HepG2 (cell line): ENCODE measurements around the gene TBC1D16. TPM values are rescaled to one million over a fixed set of nuclear protein-coding genes. Genes with fewer than 3 reads are reported as not detected.
A peak's percentile ranks its signal among the peaks of the same experiment; 100 is the strongest.

ENCODE experiments used
- HNRNPUL1 ChIP-seq: fragments of 200-400 bp; formaldehyde crosslinking; IDR thresholded peaks from 2 replicates; pipeline ENCODE4 v1.6.1; 2017; ENCODE audit warnings: low read depth, mild to moderate bottlenecking, low read length, moderate library complexity
- KLF15 ChIP-seq: sonication (generic); formaldehyde crosslinking; IDR thresholded peaks from 2 replicates; pipeline ENCODE4 v1.8.1; 2023; ENCODE audit warnings: borderline replicate concordance, mild to moderate bottlenecking, inconsistent platforms, missing genetic modification reagents, mixed read lengths
- MBD4 ChIP-seq: IDR thresholded peaks from 2 replicates; pipeline ENCODE4 v1.6.1; 2012; ENCODE audit warnings: low read length, inconsistent platforms, borderline replicate concordance
- RBAK ChIP-seq: sonication (generic); formaldehyde crosslinking; IDR thresholded peaks from 2 replicates; pipeline ENCODE4 v1.5.1; 2020; ENCODE audit warnings: mild to moderate bottlenecking, missing genetic modification reagents
- SIX4 ChIP-seq: sonication (generic); formaldehyde crosslinking; IDR thresholded peaks from 2 replicates; pipeline ENCODE4 v1.4.0; 2020; ENCODE audit warnings: missing genetic modification reagents
- TIGD3 ChIP-seq: sonication (generic); formaldehyde crosslinking; IDR thresholded peaks from 2 replicates; pipeline ENCODE4 v1.5.1; 2020; ENCODE audit warnings: mild to moderate bottlenecking, missing genetic modification reagents, borderline replicate concordance
- ZBTB38 ChIP-seq: sonication (generic); formaldehyde crosslinking; IDR thresholded peaks from 2 replicates; pipeline ENCODE4 v1.5.1; 2020; ENCODE audit warnings: mild to moderate bottlenecking, missing genetic modification reagents
- ZFP41 ChIP-seq: sonication (generic); formaldehyde crosslinking; IDR thresholded peaks from 2 replicates; pipeline ENCODE4 v1.4.0; 2020; ENCODE audit warnings: mild to moderate bottlenecking, missing genetic modification reagents, borderline replicate concordance
- ZGPAT ChIP-seq: IDR thresholded peaks from 2 replicates; pipeline ENCODE4 v1.6.1; 2016; ENCODE audit warnings: mild to moderate bottlenecking
- ZNF143 ChIP-seq: sonication (generic); formaldehyde crosslinking; IDR thresholded peaks from 2 replicates; pipeline ENCODE4 v1.4.0; 2020; ENCODE audit warnings: missing genetic modification reagents
- ZNF207 ChIP-seq: fragments of 450-650 bp; IDR thresholded peaks from 2 replicates; pipeline ENCODE4 v1.6.1; 2016; ENCODE audit warnings: antibody characterized with exemption, borderline replicate concordance
- ZNF276 ChIP-seq: sonication (generic); formaldehyde crosslinking; IDR thresholded peaks from 2 replicates; pipeline ENCODE4 v1.4.0; 2020; ENCODE audit warnings: mild to moderate bottlenecking, low read depth, missing genetic modification reagents
- ZNF280D ChIP-seq: sonication (generic); formaldehyde crosslinking; IDR thresholded peaks from 2 replicates; pipeline ENCODE4 v1.5.1; 2020; ENCODE audit warnings: mild to moderate bottlenecking, missing genetic modification reagents
- ZNF33A ChIP-seq: sonication (generic); formaldehyde crosslinking; IDR thresholded peaks from 2 replicates; pipeline ENCODE4 v1.5.1; 2020; ENCODE audit warnings: missing genetic modification reagents, mild to moderate bottlenecking, moderate library complexity, borderline replicate concordance
- ZNF432 ChIP-seq: sonication (generic); formaldehyde crosslinking; IDR thresholded peaks from 2 replicates; pipeline ENCODE4 v1.5.0; 2020; ENCODE audit warnings: missing genetic modification reagents, mild to moderate bottlenecking, borderline replicate concordance
- ZNF501 ChIP-seq: sonication (generic); formaldehyde crosslinking; IDR thresholded peaks from 2 replicates; pipeline ENCODE4 v1.5.1; 2020; ENCODE audit warnings: mild to moderate bottlenecking, moderate library complexity, missing genetic modification reagents
- ZNF550 ChIP-seq: sonication (generic); formaldehyde crosslinking; IDR thresholded peaks from 2 replicates; pipeline ENCODE4 v1.4.0; 2020; ENCODE audit warnings: mild to moderate bottlenecking, missing genetic modification reagents, borderline replicate concordance
- ZNF710 ChIP-seq: sonication (generic); formaldehyde crosslinking; IDR thresholded peaks from 2 replicates; pipeline ENCODE4 v1.5.0; 2020; ENCODE audit warnings: mild to moderate bottlenecking, missing genetic modification reagents, borderline replicate concordance
- polyA plus RNA-seq, 8 experiments: library from polyadenylated mRNA; depleted of rRNA in 3 of 8; stranded (reverse) in 7 of 8; unstranded in 1 of 8; fragments of >200 nt; fragmentation: Illumina TruSeq in 4 of 8; extraction: Trizol in 4 of 8; gene quantifications; 2 replicates each; pipeline versions ENCODE4 v1.2.1 to v1.2.3, GENCODE V29; 2011 to 2016; ENCODE audit warnings: low read depth in 4 of 8, missing spikeins in 1 of 8, mixed read lengths in 1 of 8; ENCODE audit not compliant: insufficient read depth in 1 of 8
- total RNA-seq, 5 experiments: library from RNA; depleted of rRNA; stranded (reverse); fragments of >200 nt; fragmentation: Illumina TruSeq; extraction: Trizol; gene quantifications; 2 replicates each; pipeline ENCODE4 v1.2.3, GENCODE V29; 2016; ENCODE audit warnings: low read depth in 1 of 5

TBC1D16 gene
- total and polyA plus RNA-seq, 2 of the 13 experiments (the other 11 are each of a cell fraction or from before 2014, with no cell fraction given): 14.9 to 24.9 TPM

- no peak for TF ChIP-seq HNRNPUL1
- TF ChIP-seq SIX4 (CRISPR knock-in tag): peak; percentile 42
- no peak for TF ChIP-seq ZNF207
- TF ChIP-seq ZBTB38 (CRISPR knock-in tag): peak; percentile 86
- peak; percentile 26; the same call in 1 of the 2 replicates for TF ChIP-seq ZNF280D (CRISPR knock-in tag)
- no peak for TF ChIP-seq ZNF432 (CRISPR knock-in tag)
- TF ChIP-seq ZNF710 (CRISPR knock-in tag): peak; percentile 75; the same call in 1 of the 2 replicates
- TF ChIP-seq TIGD3 (CRISPR knock-in tag): 0 out of 2 replicates have a peak, but pooled peaks have one; percentile 23
- no peak for TF ChIP-seq ZFP41 (CRISPR knock-in tag)
- no peak for TF ChIP-seq ZNF33A (CRISPR knock-in tag)
- no peak; the same call in 1 of the 2 replicates for TF ChIP-seq KLF15 (CRISPR knock-in tag)
- TF ChIP-seq ZNF550 (CRISPR knock-in tag): 0 out of 2 replicates have a peak, but pooled peaks have one; percentile 56
- TF ChIP-seq ZNF143: no peak; the same call in 1 of the 2 replicates
- TF ChIP-seq ZNF276 (CRISPR knock-in tag): peak; percentile 71; the same call in 1 of the 2 replicates
- TF ChIP-seq MBD4: no peak
- no peak for TF ChIP-seq RBAK (CRISPR knock-in tag)
- TF ChIP-seq ZNF501 (CRISPR knock-in tag): peak; percentile 64; the same call in 1 of the 2 replicates
- peak; percentile 84 for TF ChIP-seq ZGPAT
These were observed 49.1 kb downstream of the TBC1D16 start (continued) for GRCh38 chr17:79986411-79987186.
